Gastrocnemius medialis (tissue), 4 donors: ENCODE data around the gene CCDC50.

Source experiments
- POLR2A ChIP-seq, 2 donors: fragments of 450-650 bp; IDR thresholded peaks; one replicate each; pipeline ENCODE4 v1.6.1; 2017; ENCODE audit warnings: antibody characterized with exemption in 2 of 2, mild to moderate bottlenecking in 2 of 2, moderate library complexity in 2 of 2
- TF ChIP-seq, protein P1 (sequence below), 5 experiments: fragments of 450-650 bp in 3 of 5; fragments of 200-600 bp in 2 of 5; sonication (generic) in 2 of 5; IDR thresholded peaks in 4 of 5; conservative IDR thresholded peaks in 1 of 5; 1 replicate in 4 of 5; 2 replicates in 1 of 5; pipeline ENCODE4 v1.5.1; 2016 to 2019; ENCODE audit warnings: antibody characterized with exemption in 5 of 5, mild to moderate bottlenecking in 3 of 5, moderate library complexity in 3 of 5

DNA sequence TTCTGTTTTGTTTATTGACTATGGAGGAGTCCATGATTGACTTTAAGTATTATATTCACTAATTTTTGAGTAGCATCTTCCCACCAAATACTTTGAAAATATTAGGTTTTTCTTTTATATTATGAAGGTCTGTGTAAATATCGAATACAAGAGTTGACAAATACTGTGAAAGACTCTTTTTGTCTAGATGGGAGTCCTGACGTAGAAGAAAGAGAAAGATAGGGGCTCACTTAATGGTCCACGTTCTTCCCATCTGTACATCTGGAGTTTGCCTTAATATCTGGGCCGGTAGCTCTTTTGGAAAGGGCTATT lies 8.9 kb downstream of the CCDC50 start:
- TF ChIP-seq, protein P1, sequence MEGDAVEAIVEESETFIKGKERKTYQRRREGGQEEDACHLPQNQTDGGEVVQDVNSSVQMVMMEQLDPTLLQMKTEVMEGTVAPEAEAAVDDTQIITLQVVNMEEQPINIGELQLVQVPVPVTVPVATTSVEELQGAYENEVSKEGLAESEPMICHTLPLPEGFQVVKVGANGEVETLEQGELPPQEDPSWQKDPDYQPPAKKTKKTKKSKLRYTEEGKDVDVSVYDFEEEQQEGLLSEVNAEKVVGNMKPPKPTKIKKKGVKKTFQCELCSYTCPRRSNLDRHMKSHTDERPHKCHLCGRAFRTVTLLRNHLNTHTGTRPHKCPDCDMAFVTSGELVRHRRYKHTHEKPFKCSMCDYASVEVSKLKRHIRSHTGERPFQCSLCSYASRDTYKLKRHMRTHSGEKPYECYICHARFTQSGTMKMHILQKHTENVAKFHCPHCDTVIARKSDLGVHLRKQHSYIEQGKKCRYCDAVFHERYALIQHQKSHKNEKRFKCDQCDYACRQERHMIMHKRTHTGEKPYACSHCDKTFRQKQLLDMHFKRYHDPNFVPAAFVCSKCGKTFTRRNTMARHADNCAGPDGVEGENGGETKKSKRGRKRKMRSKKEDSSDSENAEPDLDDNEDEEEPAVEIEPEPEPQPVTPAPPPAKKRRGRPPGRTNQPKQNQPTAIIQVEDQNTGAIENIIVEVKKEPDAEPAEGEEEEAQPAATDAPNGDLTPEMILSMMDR (IDR thresholded peaks at IDR 0.05 in 4 of 5, conservative IDR thresholded peaks at IDR 0.05 in 1 of 5): no peak
- TF ChIP-seq POLR2A (IDR thresholded peaks at IDR 0.05): no peak
